ENCODE measurements around the gene FAM163A.
"Not testable (repeated sequence)": the region's sequence is repeated elsewhere in the genome, so short reads cannot be mapped to it uniquely, and the experiment has no call there.

The FAM163A gene

GRCh38 chr1:179828554-179829110 lies 85.5 kb downstream of the FAM163A start:
- no peak overlapping the region for H3K27ac ChIP-seq
- no peak for TF ChIP-seq CTCF (IDR thresholded peaks at IDR 0.05)
- TF ChIP-seq ZFX (IDR thresholded peaks at IDR 0.05; ENCODE audit: borderline replicate concordance): no peak

- no peak overlapping the region for H3K27ac ChIP-seq
Measured at GRCh38 chr1:179831225-179831624, 88.1 kb downstream of the FAM163A start.

GRCh38 chr1:179831852-179832699 lies 89.0 kb downstream of the FAM163A start:
- TF ChIP-seq CTCF (IDR thresholded peaks at IDR 0.05): no peak
- no peak for TF ChIP-seq ZFX (IDR thresholded peaks at IDR 0.05; ENCODE audit: borderline replicate concordance)

More at GRCh38 chr1:179831225-179831624, 88.1 kb downstream of the FAM163A start:
- TF ChIP-seq ZFX (IDR thresholded peaks at IDR 0.05; ENCODE audit: borderline replicate concordance) (no peak), CTCF (IDR thresholded peaks at IDR 0.05) (no peak)

GRCh38 chr1:179836686-179837445 lies 93.8 kb downstream of the FAM163A start:
- not testable (repeated sequence) for H3K27ac ChIP-seq

More at GRCh38 chr1:179831852-179832699, 89.0 kb downstream of the FAM163A start:
- H3K27ac ChIP-seq: no peak overlapping the region

GRCh38 chr1:179840107-179840506 lies 97.0 kb downstream of the FAM163A start:
- no peak overlapping the region for H3K27ac ChIP-seq
- TF ChIP-seq ZFX (IDR thresholded peaks at IDR 0.05; ENCODE audit: borderline replicate concordance): no peak
- no peak for TF ChIP-seq CTCF (IDR thresholded peaks at IDR 0.05)

GRCh38 chr1:179848233-179848632 lies 105.1 kb downstream of the FAM163A start:
- H3K27ac ChIP-seq: no peak overlapping the region
- TF ChIP-seq ZFX (IDR thresholded peaks at IDR 0.05; ENCODE audit: borderline replicate concordance) (no peak), CTCF (IDR thresholded peaks at IDR 0.05) (no peak)

- TF ChIP-seq CTCF (IDR thresholded peaks at IDR 0.05): no peak
- no peak for TF ChIP-seq ZFX (IDR thresholded peaks at IDR 0.05; ENCODE audit: borderline replicate concordance)
Measured at GRCh38 chr1:179853102-179853501, 110.0 kb downstream of the FAM163A start.

GRCh38 chr1:179855831-179856230 lies 112.7 kb downstream of the FAM163A start:
- not testable (repeated sequence) for H3K27ac ChIP-seq

More at GRCh38 chr1:179853102-179853501, 110.0 kb downstream of the FAM163A start:
- no peak overlapping the region for H3K27ac ChIP-seq
